Uterus (tissue), 2 donors: Measurements from ENCODE around the gene COA1.

Experiments used
- POLR2A ChIP-seq, 2 donors: fragments of 450-650 bp; IDR thresholded peaks; one replicate each; pipeline ENCODE4 v1.6.1; 2016; ENCODE audit warnings: antibody characterized with exemption in 2 of 2, mild to moderate bottlenecking in 1 of 2, moderate library complexity in 1 of 2
- TF ChIP-seq, protein P1 (sequence below), 4 experiments: fragments of 200-600 bp in 2 of 4; fragments of 450-650 bp in 2 of 4; sonication (generic) in 2 of 4; IDR thresholded peaks; one replicate each; pipeline ENCODE4 v1.5.1; 2016 to 2019; ENCODE audit warnings: antibody characterized with exemption in 4 of 4, mild to moderate bottlenecking in 2 of 4, moderate library complexity in 1 of 4

- TF ChIP-seq, protein P1, sequence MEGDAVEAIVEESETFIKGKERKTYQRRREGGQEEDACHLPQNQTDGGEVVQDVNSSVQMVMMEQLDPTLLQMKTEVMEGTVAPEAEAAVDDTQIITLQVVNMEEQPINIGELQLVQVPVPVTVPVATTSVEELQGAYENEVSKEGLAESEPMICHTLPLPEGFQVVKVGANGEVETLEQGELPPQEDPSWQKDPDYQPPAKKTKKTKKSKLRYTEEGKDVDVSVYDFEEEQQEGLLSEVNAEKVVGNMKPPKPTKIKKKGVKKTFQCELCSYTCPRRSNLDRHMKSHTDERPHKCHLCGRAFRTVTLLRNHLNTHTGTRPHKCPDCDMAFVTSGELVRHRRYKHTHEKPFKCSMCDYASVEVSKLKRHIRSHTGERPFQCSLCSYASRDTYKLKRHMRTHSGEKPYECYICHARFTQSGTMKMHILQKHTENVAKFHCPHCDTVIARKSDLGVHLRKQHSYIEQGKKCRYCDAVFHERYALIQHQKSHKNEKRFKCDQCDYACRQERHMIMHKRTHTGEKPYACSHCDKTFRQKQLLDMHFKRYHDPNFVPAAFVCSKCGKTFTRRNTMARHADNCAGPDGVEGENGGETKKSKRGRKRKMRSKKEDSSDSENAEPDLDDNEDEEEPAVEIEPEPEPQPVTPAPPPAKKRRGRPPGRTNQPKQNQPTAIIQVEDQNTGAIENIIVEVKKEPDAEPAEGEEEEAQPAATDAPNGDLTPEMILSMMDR (IDR thresholded peaks at IDR 0.05): no peak
- no peak for TF ChIP-seq POLR2A (IDR thresholded peaks at IDR 0.05)
Observed at GRCh38 chr7:43659549-43659896, 69.8 kb downstream of the COA1 start.
